Measurements from ENCODE around the gene KDM4C. TPM values are rescaled to one million over a fixed set of nuclear protein-coding genes. Genes with fewer than 3 reads are reported as not detected.
A peak's percentile ranks its signal among the peaks of the same experiment; 100 is the strongest.

Gene KDM4C
- total RNA-seq, 2 experiments from 2014 or later = 60.1 to 61.3 TPM

DNA sequence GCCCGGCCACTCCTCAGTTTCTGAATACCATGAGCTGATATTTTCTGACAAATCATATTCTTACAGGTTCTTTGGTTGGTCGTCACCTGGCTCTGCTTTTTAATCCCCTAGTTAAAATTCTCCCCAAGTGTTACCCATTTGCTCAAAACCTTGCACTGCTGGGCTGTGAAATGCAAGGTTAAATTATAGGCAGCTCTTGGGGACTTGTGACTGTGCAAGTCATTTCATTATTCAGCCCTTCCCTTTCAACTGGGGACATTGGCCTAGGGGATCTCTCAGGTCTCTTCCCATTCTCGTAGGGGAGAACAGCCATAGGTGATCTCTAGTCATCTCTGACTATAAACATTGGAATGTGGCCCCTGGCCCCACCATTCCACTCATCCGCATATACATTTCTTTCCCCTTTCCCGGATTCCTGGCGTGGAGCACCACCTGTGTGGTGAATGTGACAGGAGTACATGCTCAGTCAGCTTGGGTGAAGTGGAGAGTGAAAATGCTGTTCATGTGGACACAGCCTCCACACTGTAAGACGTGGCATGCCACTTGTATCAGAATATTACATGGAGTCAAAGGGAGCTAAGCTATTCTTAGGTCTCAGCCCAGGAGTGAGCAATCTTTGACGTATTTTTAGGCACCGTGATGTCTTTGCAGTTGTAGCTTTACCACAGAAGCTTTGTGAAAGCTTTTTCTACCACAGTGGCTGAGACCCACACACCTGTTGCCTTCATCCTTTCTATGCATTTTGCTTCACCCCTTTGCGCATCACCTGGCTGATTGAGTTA lies 386.7 kb downstream of the KDM4C start:
- peaks cover 40% of the 10 kb centered on the region for H3K4me1 Mint-ChIP-seq (ENCODE audit: low read depth)
- no peaks in the 10 kb centered on the region for H3K27me3 Mint-ChIP-seq
- ATAC-seq (ENCODE audit: poor library complexity) (no peak), DNase-seq (no peak)
- peaks cover 21% of the 10 kb centered on the region for H3K4me1 ChIP-seq (ENCODE audit: insufficient read depth, low read length)
- intact Hi-C loops (cut with DNase I, micrococcal nuclease) = no loop called here
- H3K27ac Mint-ChIP-seq = no peak overlapping the region
- no peak overlapping the region for H3K4me3 ChIP-seq (ENCODE audit: low read length)
- POLR2A ChIA-PET = no interaction called here
- H3K27ac ChIP-seq (ENCODE audit: low read depth in 1 of 2, low read length in 2 of 2) = no peak overlapping the region
- H3K9me3 Mint-ChIP-seq = no peaks in the 10 kb centered on the region
- TF ChIP-seq, protein P1, sequence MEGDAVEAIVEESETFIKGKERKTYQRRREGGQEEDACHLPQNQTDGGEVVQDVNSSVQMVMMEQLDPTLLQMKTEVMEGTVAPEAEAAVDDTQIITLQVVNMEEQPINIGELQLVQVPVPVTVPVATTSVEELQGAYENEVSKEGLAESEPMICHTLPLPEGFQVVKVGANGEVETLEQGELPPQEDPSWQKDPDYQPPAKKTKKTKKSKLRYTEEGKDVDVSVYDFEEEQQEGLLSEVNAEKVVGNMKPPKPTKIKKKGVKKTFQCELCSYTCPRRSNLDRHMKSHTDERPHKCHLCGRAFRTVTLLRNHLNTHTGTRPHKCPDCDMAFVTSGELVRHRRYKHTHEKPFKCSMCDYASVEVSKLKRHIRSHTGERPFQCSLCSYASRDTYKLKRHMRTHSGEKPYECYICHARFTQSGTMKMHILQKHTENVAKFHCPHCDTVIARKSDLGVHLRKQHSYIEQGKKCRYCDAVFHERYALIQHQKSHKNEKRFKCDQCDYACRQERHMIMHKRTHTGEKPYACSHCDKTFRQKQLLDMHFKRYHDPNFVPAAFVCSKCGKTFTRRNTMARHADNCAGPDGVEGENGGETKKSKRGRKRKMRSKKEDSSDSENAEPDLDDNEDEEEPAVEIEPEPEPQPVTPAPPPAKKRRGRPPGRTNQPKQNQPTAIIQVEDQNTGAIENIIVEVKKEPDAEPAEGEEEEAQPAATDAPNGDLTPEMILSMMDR (IDR thresholded peaks at IDR 0.05) = no peak
- H3K36me3 Mint-ChIP-seq (ENCODE audit: low read depth) = peaks cover 89% of the 10 kb centered on the region
- H3K36me3 ChIP-seq (ENCODE audit: insufficient read depth, low read length) = peaks cover 38% of the 10 kb centered on the region
- CTCF ChIA-PET = no interaction called here
- H3K9me3 ChIP-seq (ENCODE audit: control insufficient read depth in 1 of 2, insufficient read depth in 1 of 2, low read length in 2 of 2) = peaks cover 0 to 5% of the 10 kb centered on the region in 2 experiments
- no peaks in the 10 kb centered on the region for H3K27me3 ChIP-seq (ENCODE audit: control insufficient read depth in 1 of 2, insufficient read depth in 2 of 2, low read length in 2 of 2)
- H3K4me3 Mint-ChIP-seq = no peak overlapping the region

DNA sequence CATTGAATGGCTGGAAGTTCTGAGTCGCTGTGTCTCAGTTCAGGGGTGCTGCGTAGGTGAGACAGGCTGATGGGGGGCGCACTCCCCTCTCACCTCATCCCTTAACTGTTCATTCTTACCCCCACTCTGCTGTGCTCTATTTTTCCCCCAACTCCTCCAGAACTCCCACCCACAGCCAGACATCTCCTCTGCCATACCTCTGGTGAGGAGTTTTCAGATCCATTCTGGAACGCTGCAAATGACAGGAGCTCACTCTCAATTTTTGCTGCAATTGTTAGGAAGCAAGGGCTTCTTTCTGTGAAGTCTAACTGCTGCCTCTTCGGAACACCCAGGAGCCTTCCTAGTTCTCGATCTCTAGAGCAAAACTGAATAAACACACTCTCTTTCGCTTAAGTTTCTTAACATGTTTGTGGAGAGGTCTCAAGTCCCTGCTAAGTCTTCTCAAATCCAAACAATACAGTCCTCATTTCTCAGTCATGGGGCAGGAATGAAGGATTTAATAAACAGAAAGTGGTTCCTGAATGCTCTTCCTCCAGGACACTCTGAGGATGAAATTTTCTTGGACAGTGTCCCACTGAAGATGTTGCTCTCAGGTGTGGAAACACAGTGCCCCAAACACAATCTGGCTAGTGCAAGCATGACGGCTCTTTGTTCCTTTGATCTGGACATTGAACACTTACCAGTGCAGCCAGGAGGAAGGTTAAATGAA lies 387.7 kb downstream of the KDM4C start:
- no peaks in the 10 kb centered on the region for H3K9me3 Mint-ChIP-seq
- peaks cover 38% of the 10 kb centered on the region for H3K36me3 ChIP-seq (ENCODE audit: insufficient read depth, low read length)
- peaks cover 31% of the 10 kb centered on the region for H3K4me1 ChIP-seq (ENCODE audit: insufficient read depth, low read length)
- ATAC-seq (ENCODE audit: poor library complexity) (no peak), DNase-seq (no peak)
- peaks cover 50% of the 10 kb centered on the region for H3K4me1 Mint-ChIP-seq (ENCODE audit: low read depth)
- H3K27me3 Mint-ChIP-seq = no peaks in the 10 kb centered on the region
- H3K27ac ChIP-seq (ENCODE audit: low read depth in 1 of 2, low read length in 2 of 2) = no peak overlapping the region
- H3K27ac Mint-ChIP-seq = no peak overlapping the region
- ChIA-PET POLR2A (interaction anchor here (0.6 kb wide), 1 partner anchor 484 kb away, joined by 3 read pairs; no protein-coding TSS in a partner anchor), CTCF (no interaction called here)
- TF ChIP-seq, protein P1 (IDR thresholded peaks at IDR 0.05) = no peak
- intact Hi-C loops (cut with DNase I, micrococcal nuclease) = no loop called here
- peaks cover 90% of the 10 kb centered on the region for H3K36me3 Mint-ChIP-seq (ENCODE audit: low read depth)
- no peaks in the 10 kb centered on the region for H3K27me3 ChIP-seq (ENCODE audit: control insufficient read depth in 1 of 2, insufficient read depth in 2 of 2, low read length in 2 of 2)
- H3K4me3 Mint-ChIP-seq = no peak overlapping the region
- peaks cover 0 to 5% of the 10 kb centered on the region in 2 experiments for H3K9me3 ChIP-seq (ENCODE audit: control insufficient read depth in 1 of 2, insufficient read depth in 1 of 2, low read length in 2 of 2)
- no peak overlapping the region for H3K4me3 ChIP-seq (ENCODE audit: low read length)

DNA sequence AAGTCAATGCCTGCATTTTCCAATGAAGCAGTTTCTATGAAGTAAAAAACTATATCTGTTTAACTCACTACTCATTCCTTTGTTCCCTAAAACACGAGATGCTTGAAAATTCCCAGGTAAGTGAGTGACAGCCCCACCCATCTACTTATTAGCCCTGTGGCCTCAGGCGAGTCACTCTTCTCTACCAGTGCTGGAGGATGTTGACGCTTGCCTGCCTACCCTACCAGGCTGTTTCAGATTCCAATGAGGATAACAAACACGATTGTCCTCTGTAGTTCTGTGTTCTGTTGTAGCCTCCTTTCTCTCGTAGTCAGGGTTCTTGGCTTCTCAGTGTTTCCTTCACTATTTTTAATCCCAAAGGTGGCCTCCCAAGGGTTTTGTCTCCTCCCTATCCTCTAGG lies 388.8 kb downstream of the KDM4C start:
- TF ChIP-seq, protein P1 (IDR thresholded peaks at IDR 0.05) = no peak

More for the DNA sequence above, 388.8 kb downstream of the KDM4C start:
- POLR2A ChIA-PET = no interaction called here
- Histone ChIP-seq H3K27me3 (ENCODE audit: control insufficient read depth in 1 of 2, insufficient read depth in 2 of 2, low read length in 2 of 2) (no peaks in the 10 kb centered on the region), H3K36me3 (ENCODE audit: insufficient read depth, low read length) (peaks cover 32% of the 10 kb centered on the region), H3K9me3 (ENCODE audit: control insufficient read depth in 1 of 2, insufficient read depth in 1 of 2, low read length in 2 of 2) (peaks cover 0 to 5% of the 10 kb centered on the region in 2 experiments), H3K4me1 (ENCODE audit: insufficient read depth, low read length) (peaks cover 42% of the 10 kb centered on the region), H3K4me3 (ENCODE audit: low read length) (no peak overlapping the region), H3K27ac (ENCODE audit: low read depth in 1 of 2, low read length in 2 of 2) (no peak overlapping the region)
- peak overlapping the region; percentile 11 for H3K27ac Mint-ChIP-seq
- intact Hi-C loops (cut with DNase I, micrococcal nuclease) = no loop called here
- peaks cover 85% of the 10 kb centered on the region for H3K36me3 Mint-ChIP-seq (ENCODE audit: low read depth)
- no peak overlapping the region for H3K4me3 Mint-ChIP-seq
- no peak for DNase-seq
- CTCF ChIA-PET = no interaction called here
- ATAC-seq (ENCODE audit: poor library complexity) = no peak
- H3K27me3 Mint-ChIP-seq = no peaks in the 10 kb centered on the region
- peaks cover 53% of the 10 kb centered on the region for H3K4me1 Mint-ChIP-seq (ENCODE audit: low read depth)
- no peaks in the 10 kb centered on the region for H3K9me3 Mint-ChIP-seq
